SK-N-SH treated with all-trans-retinoic acid at 6 μM for 48 hours (cell line): ENCODE measurements around the gene MARK1.

ENCODE experiments used
- CSDC2 ChIP-seq: fragments of 250-450 bp; sonication (Bioruptor Pico); IDR thresholded peaks from 2 replicates; pipeline ENCODE4 v1.5.0; 2020; ENCODE audit warnings: mild to moderate bottlenecking, moderate library complexity
- OSR1 ChIP-seq: fragments of 250-450 bp; sonication (Bioruptor Pico); IDR thresholded peaks from 2 replicates; pipeline ENCODE4 v1.8.0; 2022; ENCODE audit warnings: moderate library complexity, mild to moderate bottlenecking, inconsistent platforms
- RARB ChIP-seq: fragments of 250-450 bp; sonication (Bioruptor Pico); IDR thresholded peaks from 2 replicates; pipeline ENCODE4 v1.8.0; 2021; ENCODE audit warnings: mild to moderate bottlenecking, moderate library complexity
- TCF4 ChIP-seq: fragments of 250-450 bp; sonication (Bioruptor Pico); IDR thresholded peaks from 2 replicates; pipeline ENCODE4 v1.8.0; 2021; ENCODE audit warnings: mild to moderate bottlenecking, moderate library complexity, borderline replicate concordance
- TSHZ2 ChIP-seq: fragments of 250-450 bp; sonication (Bioruptor Pico); IDR thresholded peaks from 2 replicates; pipeline ENCODE4 v1.5.0; 2020; ENCODE audit warnings: mild to moderate bottlenecking, moderate library complexity
- ZC3H10 ChIP-seq: fragments of 250-450 bp; sonication (Bioruptor Pico); IDR thresholded peaks from 2 replicates; pipeline ENCODE4 v1.5.1; 2021; ENCODE audit warnings: mild to moderate bottlenecking, moderate library complexity
- ZFP3 ChIP-seq: fragments of 250-450 bp; sonication (Bioruptor Pico); IDR thresholded peaks from 2 replicates; pipeline ENCODE4 v1.5.0; 2020; ENCODE audit warnings: mild to moderate bottlenecking, moderate library complexity
- ZNF565 ChIP-seq: fragments of 450-650 bp; formaldehyde crosslinking; conservative IDR thresholded peaks from 2 replicates; pipeline ENCODE4 v1.5.0; 2020; ENCODE audit warnings: low read depth, mild to moderate bottlenecking, moderate library complexity

GRCh38 chr1:220669005-220669404 lies 141.1 kb downstream of the MARK1 start:
- TF ChIP-seq TCF4 (CRISPR knock-in tag): no peak
- no peak for TF ChIP-seq CSDC2 (CRISPR knock-in tag)
- no peak for TF ChIP-seq ZC3H10
- TF ChIP-seq ZFP3 (CRISPR knock-in tag): no peak
- no peak for TF ChIP-seq ZNF565 (CRISPR knock-in tag)
- no peak for TF ChIP-seq TSHZ2 (CRISPR knock-in tag)
- TF ChIP-seq RARB: no peak
- no peak for TF ChIP-seq OSR1 (CRISPR knock-in tag)
